ENCODE measurements around the gene ZNF428. TPM values are rescaled to one million over a fixed set of nuclear protein-coding genes. Genes with fewer than 3 reads are reported as not detected.

Gene ZNF428
- total and polyA plus RNA-seq, 2 of the 8 experiments (the other 6 are each of a cell fraction or from before 2014, with no cell fraction given), result 7.8 to 16.7 TPM

DNA sequence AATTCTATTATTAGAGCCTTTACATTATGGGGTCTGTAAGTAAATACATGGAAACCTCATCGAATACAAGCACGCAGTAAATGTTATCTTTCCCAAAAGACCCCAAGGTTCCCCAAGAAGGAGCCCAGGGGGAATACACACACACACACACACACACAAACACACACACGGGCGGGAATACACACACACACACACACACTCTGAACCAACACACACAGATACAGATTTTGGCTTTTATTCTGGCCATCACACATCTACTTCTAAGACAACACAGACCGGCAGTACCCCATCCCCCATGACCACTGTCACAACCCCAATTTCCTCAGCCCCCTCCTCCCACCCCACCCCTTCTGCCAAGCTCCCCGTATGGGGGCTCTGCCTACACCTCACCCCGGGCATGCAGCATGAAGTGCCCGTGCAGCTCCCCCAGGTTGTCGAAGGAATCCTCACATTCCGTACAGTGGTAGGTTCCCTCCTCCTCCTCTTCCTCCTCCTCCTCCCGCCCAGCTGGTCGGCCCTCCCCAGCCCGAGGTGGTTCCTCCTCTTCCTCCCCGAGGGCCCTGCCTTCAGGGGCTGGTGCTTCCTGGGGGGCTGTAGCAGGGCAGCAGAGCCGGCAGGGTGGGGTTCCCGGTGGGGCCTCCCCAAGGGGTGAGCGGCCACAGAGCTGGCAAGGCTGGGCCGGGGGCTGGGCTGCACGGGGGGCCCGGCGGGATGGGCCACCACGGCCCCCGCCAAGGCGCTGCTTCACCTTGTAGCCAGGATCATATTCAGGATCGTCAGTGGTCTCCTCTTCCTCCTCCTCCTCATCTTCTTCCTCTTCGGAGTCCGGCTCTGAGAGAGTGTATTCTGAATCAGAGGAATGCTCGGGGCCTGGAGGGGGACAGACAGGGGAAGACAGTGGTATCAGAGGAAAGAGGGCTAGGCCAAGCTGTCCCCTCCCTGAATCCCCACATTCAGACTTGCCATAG, 11.9 kb downstream of the ZNF428 start (continued):
- TF ChIP-seq, protein P1, sequence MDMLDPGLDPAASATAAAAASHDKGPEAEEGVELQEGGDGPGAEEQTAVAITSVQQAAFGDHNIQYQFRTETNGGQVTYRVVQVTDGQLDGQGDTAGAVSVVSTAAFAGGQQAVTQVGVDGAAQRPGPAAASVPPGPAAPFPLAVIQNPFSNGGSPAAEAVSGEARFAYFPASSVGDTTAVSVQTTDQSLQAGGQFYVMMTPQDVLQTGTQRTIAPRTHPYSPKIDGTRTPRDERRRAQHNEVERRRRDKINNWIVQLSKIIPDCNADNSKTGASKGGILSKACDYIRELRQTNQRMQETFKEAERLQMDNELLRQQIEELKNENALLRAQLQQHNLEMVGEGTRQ (IDR thresholded peaks at IDR 0.05; ENCODE audit: low read length), result no peak
